K562 (cell line): ENCODE data around the gene NDUFA6. TPM values are rescaled to one million over a fixed set of nuclear protein-coding genes. Genes with fewer than 3 reads are reported as not detected.

ENCODE experiments used
- ETV6 ChIP-seq, 3 experiments: fragments of 150-350 bp in 1 of 3; sonication (generic) in 1 of 3; formaldehyde crosslinking in 1 of 3; IDR thresholded peaks; 2 replicates each; pipeline versions ENCODE4 v1.6.1 to v1.8.0; 2014 to 2022; ENCODE audit warnings: borderline replicate concordance in 2 of 3, low read depth in 2 of 3, antibody characterized with exemption in 1 of 3, low read length in 1 of 3, mild to moderate bottlenecking in 1 of 3, missing genetic modification reagents in 1 of 3
- NELFE ChIP-seq: IDR thresholded peaks from 2 replicates; pipeline ENCODE4 v1.6.1; 2011; ENCODE audit warnings: mild to moderate bottlenecking; ENCODE audit not compliant: insufficient read depth, insufficient read length
- TCFL5 ChIP-seq: fragments of 250-450 bp; sonication (Bioruptor Pico); conservative IDR thresholded peaks from 2 replicates; pipeline ENCODE4 v1.6.1; 2021; ENCODE audit warnings: mild to moderate bottlenecking, moderate library complexity, matching md5 sums
- ZNF445 ChIP-seq: fragments of 250-450 bp; sonication (Bioruptor Pico); IDR thresholded peaks from 2 replicates; pipeline ENCODE4 v1.4.0; 2020; ENCODE audit warnings: low read depth, mild to moderate bottlenecking, moderate library complexity
- polyA plus RNA-seq, 8 experiments: library from polyadenylated mRNA; depleted of rRNA in 4 of 8; stranded (reverse) in 5 of 8; unstranded in 3 of 8; fragments of >200 nt; fragmentation: Nextera tagmentation in 2 of 8; fragmentation: Illumina TruSeq in 1 of 8; extraction: Ambion mirVana in 2 of 8; extraction: Trizol in 1 of 8; gene quantifications; 2 replicates each; pipeline versions ENCODE4 v1.2.1 to v1.2.3, GENCODE V29; 2011 to 2014; ENCODE audit warnings: inconsistent platforms in 1 of 8, missing spikeins in 1 of 8
- total RNA-seq, 7 experiments: library from RNA; depleted of rRNA in 6 of 7; stranded (reverse); fragments of >200 nt in 6 of 7; fragmentation: Illumina TruSeq in 2 of 7; extraction: Trizol in 2 of 7; gene quantifications; 2 replicates each; pipeline versions ENCODE4 v1.2.1 to v1.2.3, GENCODE V29; 2011 to 2021; ENCODE audit warnings: low replicate concordance in 1 of 7
- TF ChIP-seq, protein P1 (sequence below): fragments of 250-450 bp; sonication (Bioruptor Pico); IDR thresholded peaks from 2 replicates; pipeline ENCODE4 v1.5.0; 2021; ENCODE audit warnings: mild to moderate bottlenecking, borderline replicate concordance
- TF ChIP-seq, protein P2 (sequence below): fragments of 200-600 bp; sonication (generic); IDR thresholded peaks from one replicate; pipeline ENCODE4 v1.6.1; 2012; ENCODE audit warnings: mild to moderate bottlenecking, low read depth, low read length, inconsistent platforms

The NDUFA6 gene
- total and polyA plus RNA-seq, 9 of the 15 experiments (the other 6 are each of a cell fraction or from before 2014, with no cell fraction given), result 90.0 to 474 (median 128) TPM

DNA sequence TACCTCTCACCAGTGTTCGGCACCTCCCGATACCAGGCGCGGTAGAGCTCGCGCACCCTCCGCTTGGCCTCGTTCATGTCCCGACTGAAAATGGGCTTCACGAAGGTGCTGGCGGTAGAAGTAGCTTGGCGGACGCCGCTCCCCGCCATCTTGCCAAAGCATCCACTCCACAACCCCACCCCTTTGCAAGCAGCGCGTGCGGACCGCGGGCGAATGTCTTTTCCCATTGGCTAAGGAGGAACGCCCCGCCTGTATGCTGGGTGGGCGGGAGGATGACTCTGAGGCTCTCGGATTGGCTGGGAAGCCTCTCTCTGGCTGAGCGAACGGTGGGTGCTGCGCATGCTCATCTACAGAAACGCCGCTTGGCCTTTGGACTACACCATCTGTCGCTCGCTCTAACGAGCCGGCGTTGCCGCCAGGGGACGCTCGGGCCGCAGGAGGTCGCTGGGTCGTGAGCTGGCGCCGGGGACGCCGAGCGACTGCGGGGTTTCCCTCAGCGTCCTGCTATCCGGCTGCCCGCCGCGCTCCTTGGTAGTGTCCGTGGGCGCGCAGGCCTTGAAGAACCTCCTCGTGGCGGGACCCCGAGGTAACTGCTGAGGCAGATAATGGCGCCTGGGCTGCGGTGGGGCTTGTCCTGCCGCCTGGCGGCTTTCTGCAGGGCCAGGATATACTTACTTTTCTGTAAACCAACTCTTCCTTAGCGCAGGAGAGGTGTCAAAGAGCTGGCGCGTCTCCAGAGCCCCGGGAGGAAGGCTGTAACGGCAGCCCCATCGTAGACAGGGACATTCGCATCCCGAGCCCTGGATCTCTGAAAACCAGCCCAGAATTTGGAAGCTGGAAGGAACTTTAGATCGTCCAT lies at the start of gene NDUFA6 (continued):
- TF ChIP-seq, protein P1, sequence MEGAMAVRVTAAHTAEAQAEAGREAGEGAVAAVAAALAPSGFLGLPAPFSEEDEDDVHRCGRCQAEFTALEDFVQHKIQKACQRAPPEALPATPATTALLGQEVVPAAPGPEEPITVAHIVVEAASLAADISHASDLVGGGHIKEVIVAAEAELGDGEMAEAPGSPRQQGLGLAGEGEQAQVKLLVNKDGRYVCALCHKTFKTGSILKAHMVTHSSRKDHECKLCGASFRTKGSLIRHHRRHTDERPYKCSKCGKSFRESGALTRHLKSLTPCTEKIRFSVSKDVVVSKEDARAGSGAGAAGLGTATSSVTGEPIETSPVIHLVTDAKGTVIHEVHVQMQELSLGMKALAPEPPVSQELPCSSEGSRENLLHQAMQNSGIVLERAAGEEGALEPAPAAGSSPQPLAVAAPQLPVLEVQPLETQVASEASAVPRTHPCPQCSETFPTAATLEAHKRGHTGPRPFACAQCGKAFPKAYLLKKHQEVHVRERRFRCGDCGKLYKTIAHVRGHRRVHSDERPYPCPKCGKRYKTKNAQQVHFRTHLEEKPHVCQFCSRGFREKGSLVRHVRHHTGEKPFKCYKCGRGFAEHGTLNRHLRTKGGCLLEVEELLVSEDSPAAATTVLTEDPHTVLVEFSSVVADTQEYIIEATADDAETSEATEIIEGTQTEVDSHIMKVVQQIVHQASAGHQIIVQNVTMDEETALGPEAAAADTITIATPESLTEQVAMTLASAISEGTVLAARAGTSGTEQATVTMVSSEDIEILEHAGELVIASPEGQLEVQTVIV (CRISPR knock-in tag), result peak; percentile 75; the same call in 1 of the 2 replicates
- TF ChIP-seq ETV6 (IDR thresholded peaks at IDR 0.05; ENCODE audit: borderline replicate concordance in 1 of 2, low read depth in 2 of 2, low read length in 1 of 2) (no peak), ETV6 (CRISPR knock-in tag; IDR thresholded peaks at IDR 0.05; ENCODE audit: borderline replicate concordance) (no peak), TCFL5 (CRISPR knock-in tag) (no peak), NELFE (no peak), ZNF445 (CRISPR knock-in tag) (no peak)
- TF ChIP-seq, protein P2, sequence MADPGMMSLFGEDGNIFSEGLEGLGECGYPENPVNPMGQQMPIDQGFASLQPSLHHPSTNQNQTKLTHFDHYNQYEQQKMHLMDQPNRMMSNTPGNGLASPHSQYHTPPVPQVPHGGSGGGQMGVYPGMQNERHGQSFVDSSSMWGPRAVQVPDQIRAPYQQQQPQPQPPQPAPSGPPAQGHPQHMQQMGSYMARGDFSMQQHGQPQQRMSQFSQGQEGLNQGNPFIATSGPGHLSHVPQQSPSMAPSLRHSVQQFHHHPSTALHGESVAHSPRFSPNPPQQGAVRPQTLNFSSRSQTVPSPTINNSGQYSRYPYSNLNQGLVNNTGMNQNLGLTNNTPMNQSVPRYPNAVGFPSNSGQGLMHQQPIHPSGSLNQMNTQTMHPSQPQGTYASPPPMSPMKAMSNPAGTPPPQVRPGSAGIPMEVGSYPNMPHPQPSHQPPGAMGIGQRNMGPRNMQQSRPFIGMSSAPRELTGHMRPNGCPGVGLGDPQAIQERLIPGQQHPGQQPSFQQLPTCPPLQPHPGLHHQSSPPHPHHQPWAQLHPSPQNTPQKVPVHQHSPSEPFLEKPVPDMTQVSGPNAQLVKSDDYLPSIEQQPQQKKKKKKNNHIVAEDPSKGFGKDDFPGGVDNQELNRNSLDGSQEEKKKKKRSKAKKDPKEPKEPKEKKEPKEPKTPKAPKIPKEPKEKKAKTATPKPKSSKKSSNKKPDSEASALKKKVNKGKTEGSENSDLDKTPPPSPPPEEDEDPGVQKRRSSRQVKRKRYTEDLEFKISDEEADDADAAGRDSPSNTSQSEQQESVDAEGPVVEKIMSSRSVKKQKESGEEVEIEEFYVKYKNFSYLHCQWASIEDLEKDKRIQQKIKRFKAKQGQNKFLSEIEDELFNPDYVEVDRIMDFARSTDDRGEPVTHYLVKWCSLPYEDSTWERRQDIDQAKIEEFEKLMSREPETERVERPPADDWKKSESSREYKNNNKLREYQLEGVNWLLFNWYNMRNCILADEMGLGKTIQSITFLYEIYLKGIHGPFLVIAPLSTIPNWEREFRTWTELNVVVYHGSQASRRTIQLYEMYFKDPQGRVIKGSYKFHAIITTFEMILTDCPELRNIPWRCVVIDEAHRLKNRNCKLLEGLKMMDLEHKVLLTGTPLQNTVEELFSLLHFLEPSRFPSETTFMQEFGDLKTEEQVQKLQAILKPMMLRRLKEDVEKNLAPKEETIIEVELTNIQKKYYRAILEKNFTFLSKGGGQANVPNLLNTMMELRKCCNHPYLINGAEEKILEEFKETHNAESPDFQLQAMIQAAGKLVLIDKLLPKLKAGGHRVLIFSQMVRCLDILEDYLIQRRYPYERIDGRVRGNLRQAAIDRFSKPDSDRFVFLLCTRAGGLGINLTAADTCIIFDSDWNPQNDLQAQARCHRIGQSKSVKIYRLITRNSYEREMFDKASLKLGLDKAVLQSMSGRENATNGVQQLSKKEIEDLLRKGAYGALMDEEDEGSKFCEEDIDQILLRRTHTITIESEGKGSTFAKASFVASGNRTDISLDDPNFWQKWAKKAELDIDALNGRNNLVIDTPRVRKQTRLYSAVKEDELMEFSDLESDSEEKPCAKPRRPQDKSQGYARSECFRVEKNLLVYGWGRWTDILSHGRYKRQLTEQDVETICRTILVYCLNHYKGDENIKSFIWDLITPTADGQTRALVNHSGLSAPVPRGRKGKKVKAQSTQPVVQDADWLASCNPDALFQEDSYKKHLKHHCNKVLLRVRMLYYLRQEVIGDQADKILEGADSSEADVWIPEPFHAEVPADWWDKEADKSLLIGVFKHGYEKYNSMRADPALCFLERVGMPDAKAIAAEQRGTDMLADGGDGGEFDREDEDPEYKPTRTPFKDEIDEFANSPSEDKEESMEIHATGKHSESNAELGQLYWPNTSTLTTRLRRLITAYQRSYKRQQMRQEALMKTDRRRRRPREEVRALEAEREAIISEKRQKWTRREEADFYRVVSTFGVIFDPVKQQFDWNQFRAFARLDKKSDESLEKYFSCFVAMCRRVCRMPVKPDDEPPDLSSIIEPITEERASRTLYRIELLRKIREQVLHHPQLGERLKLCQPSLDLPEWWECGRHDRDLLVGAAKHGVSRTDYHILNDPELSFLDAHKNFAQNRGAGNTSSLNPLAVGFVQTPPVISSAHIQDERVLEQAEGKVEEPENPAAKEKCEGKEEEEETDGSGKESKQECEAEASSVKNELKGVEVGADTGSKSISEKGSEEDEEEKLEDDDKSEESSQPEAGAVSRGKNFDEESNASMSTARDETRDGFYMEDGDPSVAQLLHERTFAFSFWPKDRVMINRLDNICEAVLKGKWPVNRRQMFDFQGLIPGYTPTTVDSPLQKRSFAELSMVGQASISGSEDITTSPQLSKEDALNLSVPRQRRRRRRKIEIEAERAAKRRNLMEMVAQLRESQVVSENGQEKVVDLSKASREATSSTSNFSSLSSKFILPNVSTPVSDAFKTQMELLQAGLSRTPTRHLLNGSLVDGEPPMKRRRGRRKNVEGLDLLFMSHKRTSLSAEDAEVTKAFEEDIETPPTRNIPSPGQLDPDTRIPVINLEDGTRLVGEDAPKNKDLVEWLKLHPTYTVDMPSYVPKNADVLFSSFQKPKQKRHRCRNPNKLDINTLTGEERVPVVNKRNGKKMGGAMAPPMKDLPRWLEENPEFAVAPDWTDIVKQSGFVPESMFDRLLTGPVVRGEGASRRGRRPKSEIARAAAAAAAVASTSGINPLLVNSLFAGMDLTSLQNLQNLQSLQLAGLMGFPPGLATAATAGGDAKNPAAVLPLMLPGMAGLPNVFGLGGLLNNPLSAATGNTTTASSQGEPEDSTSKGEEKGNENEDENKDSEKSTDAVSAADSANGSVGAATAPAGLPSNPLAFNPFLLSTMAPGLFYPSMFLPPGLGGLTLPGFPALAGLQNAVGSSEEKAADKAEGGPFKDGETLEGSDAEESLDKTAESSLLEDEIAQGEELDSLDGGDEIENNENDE, result no peak
